ENCODE measurements around the gene MROH7. TPM values are rescaled to one million over a fixed set of nuclear protein-coding genes. Genes with fewer than 3 reads are reported as not detected.

MROH7 gene
- total RNA-seq, 4 donors from 2014 or later, result 2.0 to 5.7 (median 3.8) TPM

GRCh38 chr1:54650417-54650816, 8.8 kb downstream of the MROH7 start:
- TF ChIP-seq POLR2A (IDR thresholded peaks at IDR 0.05), result no peak
- TF ChIP-seq EP300 (IDR thresholded peaks at IDR 0.05), result no peak
- no peak for TF ChIP-seq POLR2AphosphoS5 (IDR thresholded peaks at IDR 0.05)
- TF ChIP-seq, protein P1, sequence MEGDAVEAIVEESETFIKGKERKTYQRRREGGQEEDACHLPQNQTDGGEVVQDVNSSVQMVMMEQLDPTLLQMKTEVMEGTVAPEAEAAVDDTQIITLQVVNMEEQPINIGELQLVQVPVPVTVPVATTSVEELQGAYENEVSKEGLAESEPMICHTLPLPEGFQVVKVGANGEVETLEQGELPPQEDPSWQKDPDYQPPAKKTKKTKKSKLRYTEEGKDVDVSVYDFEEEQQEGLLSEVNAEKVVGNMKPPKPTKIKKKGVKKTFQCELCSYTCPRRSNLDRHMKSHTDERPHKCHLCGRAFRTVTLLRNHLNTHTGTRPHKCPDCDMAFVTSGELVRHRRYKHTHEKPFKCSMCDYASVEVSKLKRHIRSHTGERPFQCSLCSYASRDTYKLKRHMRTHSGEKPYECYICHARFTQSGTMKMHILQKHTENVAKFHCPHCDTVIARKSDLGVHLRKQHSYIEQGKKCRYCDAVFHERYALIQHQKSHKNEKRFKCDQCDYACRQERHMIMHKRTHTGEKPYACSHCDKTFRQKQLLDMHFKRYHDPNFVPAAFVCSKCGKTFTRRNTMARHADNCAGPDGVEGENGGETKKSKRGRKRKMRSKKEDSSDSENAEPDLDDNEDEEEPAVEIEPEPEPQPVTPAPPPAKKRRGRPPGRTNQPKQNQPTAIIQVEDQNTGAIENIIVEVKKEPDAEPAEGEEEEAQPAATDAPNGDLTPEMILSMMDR (IDR thresholded peaks at IDR 0.05), result no peak
- H3K27ac ChIP-seq, result no peak overlapping the region
- no peak for DNase-seq (ENCODE audit: low spot score in 2 of 2)
- no peaks in the 10 kb centered on the region for H3K36me3 ChIP-seq
- peaks cover 3% of the 10 kb centered on the region for H3K4me1 ChIP-seq
- no peaks in the 10 kb centered on the region for H3K9me3 ChIP-seq
- H3K4me3 ChIP-seq, result no peak overlapping the region
- H3K27me3 ChIP-seq, result no peaks in the 10 kb centered on the region
- 82% methylated on average over 3 of the region's 3 CpGs for WGBS

GRCh38 chr1:54651608-54652007, 10.0 kb downstream of the MROH7 start:
- H3K27me3 ChIP-seq, result no peaks in the 10 kb centered on the region
- H3K4me1 ChIP-seq, result peaks cover 3% of the 10 kb centered on the region
- no peak for TF ChIP-seq POLR2AphosphoS5 (IDR thresholded peaks at IDR 0.05)
- TF ChIP-seq POLR2A (IDR thresholded peaks at IDR 0.05), result no peak
- TF ChIP-seq EP300 (IDR thresholded peaks at IDR 0.05), result no peak
- TF ChIP-seq, protein P1 (IDR thresholded peaks at IDR 0.05), result no peak
- no peak overlapping the region for H3K4me3 ChIP-seq
- H3K27ac ChIP-seq, result no peak overlapping the region
- no peak for DNase-seq (ENCODE audit: low spot score in 2 of 2)
- H3K36me3 ChIP-seq, result no peaks in the 10 kb centered on the region
- WGBS, result 95% methylated on average over 3 of the region's 3 CpGs
- no peaks in the 10 kb centered on the region for H3K9me3 ChIP-seq

DNA sequence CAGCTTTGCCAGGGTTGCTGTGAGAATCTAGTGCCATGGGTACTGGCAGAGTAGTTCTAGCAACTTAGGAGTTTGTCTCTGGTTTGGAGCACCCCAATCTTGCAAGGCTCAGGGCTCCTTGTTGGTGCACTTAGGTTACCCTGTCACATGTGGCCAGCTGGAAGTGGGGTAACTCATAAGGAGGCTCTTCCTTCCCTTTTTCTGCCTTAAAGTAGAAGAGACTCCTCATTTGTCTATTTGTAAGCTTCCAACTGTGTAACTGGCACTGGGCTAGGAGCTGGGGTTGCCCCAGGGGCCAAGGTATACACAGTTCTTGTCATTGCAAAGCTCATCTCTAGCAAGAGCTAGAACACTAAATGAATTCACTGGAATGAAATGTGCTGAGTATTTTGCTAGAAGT, 10.6 kb downstream of the MROH7 start:
- Histone ChIP-seq H3K4me3 (no peak overlapping the region), H3K9me3 (no peaks in the 10 kb centered on the region), H3K4me1 (peaks cover 3% of the 10 kb centered on the region), H3K27ac (no peak overlapping the region), H3K27me3 (no peaks in the 10 kb centered on the region), H3K36me3 (no peaks in the 10 kb centered on the region)
- no peak for DNase-seq (ENCODE audit: low spot score in 2 of 2)
- TF ChIP-seq, protein P1 (IDR thresholded peaks at IDR 0.05), result no peak

GRCh38 chr1:54653036-54653435, 11.4 kb downstream of the MROH7 start:
- no peaks in the 10 kb centered on the region for H3K27me3 ChIP-seq
- H3K9me3 ChIP-seq, result no peaks in the 10 kb centered on the region
- WGBS, result 90% methylated on average over 4 of the region's 4 CpGs
- peaks cover 3% of the 10 kb centered on the region for H3K4me1 ChIP-seq
- H3K27ac ChIP-seq, result no peak overlapping the region
- no peaks in the 10 kb centered on the region for H3K36me3 ChIP-seq
- TF ChIP-seq EP300 (IDR thresholded peaks at IDR 0.05) (no peak), POLR2AphosphoS5 (IDR thresholded peaks at IDR 0.05) (no peak), POLR2A (IDR thresholded peaks at IDR 0.05) (no peak)
- TF ChIP-seq, protein P1 (IDR thresholded peaks at IDR 0.05), result no peak
- H3K4me3 ChIP-seq, result no peak overlapping the region
- no peak for DNase-seq (ENCODE audit: low spot score in 2 of 2)

DNA sequence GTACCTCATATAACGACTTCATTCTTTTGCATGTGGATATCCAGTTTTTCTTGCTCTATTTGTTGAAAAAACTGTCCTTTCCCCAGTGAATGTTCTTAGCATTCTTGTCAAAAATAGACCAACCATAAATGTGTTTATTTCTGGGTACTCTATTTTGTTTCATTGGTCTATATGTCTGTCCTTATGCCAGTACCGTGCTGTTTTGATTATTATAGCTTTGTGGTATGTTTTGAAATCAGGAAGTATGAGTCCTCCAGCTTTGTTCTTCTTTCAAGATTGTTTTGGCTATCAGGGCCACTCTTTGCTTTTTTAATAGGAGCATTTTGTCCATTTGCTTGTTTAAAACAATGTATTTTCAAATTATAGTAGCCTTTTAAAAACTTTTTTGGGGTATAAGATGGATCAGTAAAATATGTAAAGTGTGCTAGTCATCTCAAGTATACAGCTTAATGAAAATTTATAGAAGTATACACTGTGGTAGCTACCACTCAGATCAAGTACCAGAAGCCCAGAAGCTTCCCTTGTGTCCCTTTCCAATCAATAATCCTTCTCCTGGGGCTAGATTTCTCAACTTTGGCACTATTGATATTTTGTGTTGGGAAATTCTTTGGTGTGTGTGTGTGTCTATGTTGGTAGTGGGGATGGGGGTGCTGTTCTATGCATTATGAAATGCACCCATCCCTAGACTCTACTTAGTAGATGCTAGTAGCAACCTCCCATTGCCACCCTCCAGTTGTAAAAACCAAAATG, 16.8 kb downstream of the MROH7 start:
- Histone ChIP-seq H3K36me3 (no peaks in the 10 kb centered on the region), H3K27me3 (no peaks in the 10 kb centered on the region), H3K9me3 (peaks cover 6% of the 10 kb centered on the region), H3K4me1 (no peaks in the 10 kb centered on the region), H3K27ac (no peak overlapping the region), H3K4me3 (no peak overlapping the region)
- TF ChIP-seq POLR2A (IDR thresholded peaks at IDR 0.05) (no peak), POLR2AphosphoS5 (IDR thresholded peaks at IDR 0.05) (no peak), EP300 (IDR thresholded peaks at IDR 0.05) (no peak)
- TF ChIP-seq, protein P1 (IDR thresholded peaks at IDR 0.05), result no peak
- DNase-seq (ENCODE audit: low spot score in 2 of 2), result no peak
- 91% methylated on average over 2 of the region's 2 CpGs for WGBS
